Endometrium (tissue), 2 donors: ENCODE data around the gene PRPH2.
"Not testable (repeated sequence)": the region's sequence is repeated elsewhere in the genome, so short reads cannot be mapped to it uniquely, and the experiment has no call there.

ENCODE experiments used
- FAIRE-seq: peaks from 2 replicates; lab custom pipeline; 2012; peaks lifted over from hg19 to GRCh38; lab: Jason Lieb, UNC
- donor health status: control.
- donor health status: control.

Gene PRPH2

GRCh38 chr6:42698217-42698616 is 24.2 kb downstream of the PRPH2 start:
- no peak for FAIRE-seq

GRCh38 chr6:42697268-42697655 is 25.1 kb downstream of the PRPH2 start:
- no peak for FAIRE-seq

GRCh38 chr6:42696526-42697267 is 25.7 kb downstream of the PRPH2 start:
- no peak for FAIRE-seq

GRCh38 chr6:42694586-42694985 is 27.8 kb downstream of the PRPH2 start:
- no peak for FAIRE-seq

GRCh38 chr6:42693725-42694323 is 28.6 kb downstream of the PRPH2 start:
- no peak for FAIRE-seq

GRCh38 chr6:42692137-42692911 is 30.1 kb downstream of the PRPH2 start:
- no peak for FAIRE-seq

GRCh38 chr6:42690872-42691271 is 31.5 kb downstream of the PRPH2 start:
- FAIRE-seq: no peak

- FAIRE-seq: no peak
Measured at GRCh38 chr6:42690151-42690702, 32.2 kb downstream of the PRPH2 start.

- no peak for FAIRE-seq
Measured at GRCh38 chr6:42689371-42689770, 33.0 kb downstream of the PRPH2 start.

GRCh38 chr6:42688281-42688680 is 34.1 kb downstream of the PRPH2 start:
- no peak for FAIRE-seq

GRCh38 chr6:42679358-42679757 is 43.0 kb downstream of the PRPH2 start:
- FAIRE-seq: no peak

- FAIRE-seq: no peak
Measured at GRCh38 chr6:42674780-42675179, 47.6 kb downstream of the PRPH2 start.

- not testable (repeated sequence) for FAIRE-seq
Measured at GRCh38 chr6:42674368-42674767, 48.0 kb downstream of the PRPH2 start.

GRCh38 chr6:42664718-42665117 is 57.7 kb downstream of the PRPH2 start:
- no peak for FAIRE-seq

- peak; percentile 86 for FAIRE-seq
Measured at GRCh38 chr6:42661540-42662153, 60.8 kb downstream of the PRPH2 start.

- no peak for FAIRE-seq
Measured at GRCh38 chr6:42659806-42660205, 62.6 kb downstream of the PRPH2 start.

GRCh38 chr6:42653851-42654250 is 68.5 kb downstream of the PRPH2 start:
- no peak for FAIRE-seq

- no peak for FAIRE-seq
Measured at GRCh38 chr6:42652024-42652746, 70.2 kb downstream of the PRPH2 start.
